Thoracic aorta endothelial cell (primary cell): ENCODE results near the gene OSMR. TPM values are rescaled to one million over a fixed set of nuclear protein-coding genes. Genes with fewer than 3 reads are reported as not detected.

Experiments used
- total RNA-seq: library from RNA; depleted of rRNA; stranded (reverse); fragments of >200 nt; gene quantifications from 2 replicates; pipeline ENCODE4 v1.2.3, GENCODE V29; 2012

OSMR gene
- total RNA-seq, result 23.7 and 59.1 TPM in 2 replicates

DNA sequence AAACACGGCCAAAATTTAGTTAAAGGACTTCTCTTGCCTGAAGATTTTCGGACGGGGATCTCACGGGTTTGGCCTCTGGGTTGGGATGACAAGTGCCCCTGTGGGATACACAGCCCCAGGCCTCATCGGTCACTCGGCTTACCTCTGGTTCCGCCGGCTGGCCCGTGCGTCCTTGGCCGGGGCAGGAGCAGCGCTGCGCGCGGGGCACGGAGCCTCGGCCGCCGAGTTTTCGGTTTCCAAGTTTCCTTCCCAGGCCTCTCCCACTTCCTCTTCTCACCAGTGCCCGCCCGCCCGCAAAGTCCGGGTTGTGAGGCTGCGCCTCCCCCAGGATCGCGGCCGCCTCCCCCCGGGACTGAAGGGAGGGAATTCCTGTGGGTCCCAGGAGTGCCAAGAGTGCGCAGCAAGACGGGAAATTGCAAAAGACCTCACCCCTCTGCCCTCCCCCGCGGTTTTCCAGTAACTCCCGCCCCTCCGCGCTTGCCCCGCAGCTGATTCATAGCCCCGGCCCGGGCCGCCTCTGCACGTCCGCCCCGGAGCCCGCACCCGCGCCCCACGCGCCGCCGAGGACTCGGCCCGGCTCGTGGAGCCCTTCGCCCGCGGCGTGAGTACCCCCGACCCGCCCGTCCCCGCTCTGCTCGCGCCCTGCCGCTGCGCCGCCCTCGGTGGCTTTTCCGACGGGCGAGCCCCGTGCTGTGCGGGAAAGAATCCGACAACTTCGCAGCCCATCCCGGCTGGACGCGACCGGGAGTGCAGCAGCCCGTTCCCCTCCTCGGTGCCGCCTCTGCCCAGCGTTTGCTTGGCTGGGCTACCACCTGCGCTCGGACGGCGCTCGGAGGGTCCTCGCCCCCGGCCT is at the start of gene OSMR:
Gene OSMR (plus strand): TSS at position 487 of the 853 bp plus-strand sequence. CDS start 23,033 bp downstream, outside the sequence.

Other genes starting within 250 kb of the OSMR start
- 79.1 and 118 TPM in 2 replicates for gene RICTOR, start 228.4 kb downstream of the OSMR start, total RNA-seq